Osteoblast (primary cell): ENCODE measurements around the gene PUS3. TPM values are rescaled to one million over a fixed set of nuclear protein-coding genes. Genes with fewer than 3 reads are reported as not detected.

ENCODE experiments used
- DNase-seq: peaks from one replicate; pipeline ENCODE4 v3.0.0; 2011; ENCODE audit warnings: low spot score, mixed read lengths; ENCODE audit not compliant: insufficient read length; ENCODE audit errors: missing footprints
- H2AFZ ChIP-seq: 2 replicates; pipeline ENCODE4 v1.6.0; 2011; ENCODE audit warnings: mild to moderate bottlenecking, low read length
- H3K27ac ChIP-seq: 2 replicates; pipeline ENCODE4 v1.5.1; 2011; ENCODE audit warnings: mild to moderate bottlenecking, low read depth, low read length, moderate library complexity
- H3K27me3 ChIP-seq: 2 replicates; pipeline ENCODE4 v1.6.0; 2012; ENCODE audit warnings: mild to moderate bottlenecking, control low read depth, inconsistent platforms, low read length, moderate library complexity; ENCODE audit not compliant: insufficient read depth
- H3K36me3 ChIP-seq: 2 replicates; pipeline ENCODE4 v1.5.1; 2011; ENCODE audit warnings: mild to moderate bottlenecking, low read length, control low read depth, moderate library complexity; ENCODE audit not compliant: insufficient read depth
- H3K4me1 ChIP-seq: 2 replicates; pipeline ENCODE4 v1.5.1; 2011; ENCODE audit warnings: mild to moderate bottlenecking, low read length, control low read depth, moderate library complexity; ENCODE audit not compliant: insufficient read depth
- H3K4me2 ChIP-seq: 2 replicates; pipeline ENCODE4 v1.6.0; 2011; ENCODE audit warnings: mild to moderate bottlenecking, low read length; ENCODE audit not compliant: insufficient read depth
- H3K4me3 ChIP-seq: fragments of 200-600 bp; sonication (generic); 3 replicates; pipeline ENCODE4 v1.5.1; 2012; ENCODE audit warnings: mild to moderate bottlenecking, low read length, inconsistent platforms; ENCODE audit not compliant: insufficient read depth
- H3K79me2 ChIP-seq: 2 replicates; pipeline ENCODE4 v1.6.0; 2012; ENCODE audit warnings: mild to moderate bottlenecking, low read length, control low read depth, inconsistent platforms; ENCODE audit not compliant: insufficient read depth
- H3K9me3 ChIP-seq: 2 replicates; pipeline ENCODE4 v1.5.1; 2011; ENCODE audit warnings: low read depth, low read length, control low read depth
- H4K20me1 ChIP-seq: 2 replicates; pipeline ENCODE4 v1.6.0; 2012; ENCODE audit warnings: mild to moderate bottlenecking, low read length, control low read depth; ENCODE audit not compliant: insufficient read depth
- CTCF ChIP-seq: IDR thresholded peaks from 2 replicates; pipeline ENCODE4 v1.5.1; 2011; ENCODE audit warnings: mild to moderate bottlenecking, low read depth, low read length, moderate library complexity; ENCODE audit errors: extremely low read depth
- total RNA-seq: library from RNA; depleted of rRNA; stranded (reverse); fragments of >200 nt; gene quantifications from 2 replicates; pipeline ENCODE4 v1.2.3, GENCODE V29; 2012

Gene PUS3
- total RNA-seq, 1 donor, result 14.1 TPM

- no peak for TF ChIP-seq CTCF
- H4K20me1 ChIP-seq, result peaks cover 13% of the 10 kb centered on the region
- no peak overlapping the region for H3K4me3 ChIP-seq
- DNase-seq, result no peak
- H3K4me2 ChIP-seq, result peak overlapping the region; percentile 33
- no peaks in the 10 kb centered on the region for H3K9me3 ChIP-seq
- no peak overlapping the region for H2AFZ ChIP-seq
- H3K36me3 ChIP-seq, result peaks cover 25% of the 10 kb centered on the region
- H3K79me2 ChIP-seq, result peaks cover 66% of the 10 kb centered on the region
- H3K27me3 ChIP-seq, result no peaks in the 10 kb centered on the region
- H3K27ac ChIP-seq, result peak overlapping the region; percentile 36
- H3K4me1 ChIP-seq, result peaks cover 27% of the 10 kb centered on the region
Observed at GRCh38 chr11:125890447-125891100, 12.4 kb downstream of the PUS3 start.

- peaks cover 37% of the 10 kb centered on the region for H3K79me2 ChIP-seq
- DNase-seq, result peak; percentile 98
- H3K4me2 ChIP-seq, result peak within 1 kb of the TSS; percentile 91
- H3K9me3 ChIP-seq, result no peaks in the 10 kb centered on the region
- H3K4me1 ChIP-seq, result peaks cover 23% of the 10 kb centered on the region
- TF ChIP-seq CTCF, result no peak
- H3K27me3 ChIP-seq, result no peaks in the 10 kb centered on the region
- peak within 1 kb of the TSS; percentile 97 for H2AFZ ChIP-seq
- H3K36me3 ChIP-seq, result peaks cover 2% of the 10 kb centered on the region
- peak within 1 kb of the TSS; percentile 88 for H3K4me3 ChIP-seq
- peak within 1 kb of the TSS; percentile 82 for H3K27ac ChIP-seq
- H4K20me1 ChIP-seq, result peaks cover 3% of the 10 kb centered on the region
Observed at GRCh38 chr11:125887373-125888324, 15.4 kb downstream of the PUS3 start, which contains the start of gene HYLS1. HYLS1 (plus strand) TSS chr11:125887668; CDS start chr11:125899369, 11,701 bp downstream.

- Histone ChIP-seq H3K36me3 (no peaks in the 10 kb centered on the region), H3K4me1 (peaks cover 16% of the 10 kb centered on the region), H3K79me2 (peaks cover 33% of the 10 kb centered on the region), H3K4me2 (peak overlapping the region; percentile 91), H2AFZ (peak overlapping the region; percentile 97), H3K27ac (peak overlapping the region; percentile 82), H3K9me3 (no peaks in the 10 kb centered on the region), H3K4me3 (peak overlapping the region; percentile 88), H3K27me3 (no peaks in the 10 kb centered on the region), H4K20me1 (peaks cover 3% of the 10 kb centered on the region)
- DNase-seq, result peak; percentile 65
- no peak for TF ChIP-seq CTCF
Observed at GRCh38 chr11:125886997-125887372, 16.0 kb downstream of the PUS3 start.

- no peak overlapping the region for H3K4me3 ChIP-seq
- no peak overlapping the region for H3K27ac ChIP-seq
- H4K20me1 ChIP-seq, result no peaks in the 10 kb centered on the region
- H3K27me3 ChIP-seq, result no peaks in the 10 kb centered on the region
- DNase-seq, result no peak
- no peaks in the 10 kb centered on the region for H3K9me3 ChIP-seq
- TF ChIP-seq CTCF, result no peak
- no peak overlapping the region for H2AFZ ChIP-seq
- H3K79me2 ChIP-seq, result peaks cover 4% of the 10 kb centered on the region
- H3K4me1 ChIP-seq, result no peaks in the 10 kb centered on the region
- no peak overlapping the region for H3K4me2 ChIP-seq
- no peaks in the 10 kb centered on the region for H3K36me3 ChIP-seq
Observed at GRCh38 chr11:125883375-125883774, 19.6 kb downstream of the PUS3 start.
